ENCODE measurements around the gene TMEM44. TPM values are rescaled to one million over a fixed set of nuclear protein-coding genes. Genes with fewer than 3 reads are reported as not detected.

The TMEM44 gene, protein sequence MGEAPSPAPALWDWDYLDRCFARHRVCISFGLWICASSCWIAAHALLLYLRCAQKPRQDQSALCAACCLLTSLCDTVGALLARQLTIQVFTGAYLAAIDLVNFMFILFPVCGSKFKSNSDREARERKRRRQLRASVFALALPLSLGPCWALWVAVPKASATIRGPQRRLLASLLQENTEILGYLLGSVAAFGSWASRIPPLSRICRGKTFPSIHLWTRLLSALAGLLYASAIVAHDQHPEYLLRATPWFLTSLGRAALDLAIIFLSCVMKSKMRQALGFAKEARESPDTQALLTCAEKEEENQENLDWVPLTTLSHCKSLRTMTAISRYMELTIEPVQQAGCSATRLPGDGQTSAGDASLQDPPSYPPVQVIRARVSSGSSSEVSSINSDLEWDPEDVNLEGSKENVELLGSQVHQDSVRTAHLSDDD
- 40.4 TPM for polyA plus RNA-seq (2012; ENCODE audit: insufficient read depth, insufficient read length)

DNA sequence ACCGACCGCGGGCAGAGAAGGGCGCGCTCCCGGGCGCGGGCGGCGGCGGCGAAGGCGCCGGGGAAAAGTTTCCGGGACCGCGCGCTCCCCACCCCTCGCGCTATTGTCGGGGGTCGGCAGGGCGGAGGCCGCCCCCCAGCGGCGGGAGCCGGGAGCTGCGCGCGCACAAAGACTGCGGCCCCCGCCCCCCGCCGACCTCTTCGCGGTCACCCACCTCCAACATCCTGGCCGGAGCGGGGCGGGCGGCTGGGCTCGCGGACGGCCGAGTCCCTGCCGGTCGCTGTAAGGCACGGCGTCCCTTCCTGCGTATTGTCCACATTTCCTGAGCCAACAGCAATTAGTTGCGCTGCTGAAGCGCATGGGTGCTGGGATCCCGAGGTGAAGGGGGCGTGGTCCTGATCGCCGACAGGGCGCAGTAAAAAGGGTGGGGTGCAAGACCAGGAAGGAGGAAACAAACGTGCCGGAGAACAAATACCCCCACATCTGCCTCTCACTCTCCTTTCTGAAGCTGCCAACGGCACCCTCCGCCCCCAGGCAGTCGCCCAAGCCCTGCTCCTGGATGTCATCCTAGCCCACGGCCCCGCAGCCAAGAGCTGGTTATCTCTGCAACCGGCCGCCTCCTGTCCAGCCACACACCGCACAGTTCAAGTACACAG is at the start of gene TMEM44:
TMEM44 (minus strand) TSS at position 71 of the 656 bp plus-strand sequence. CDS start 204 bp downstream, outside the sequence.
- peak; percentile 66 for DNase-seq (ENCODE audit: low read depth, low spot score)
- peak within 1 kb of the TSS; percentile 69 for H3K4me3 ChIP-seq (ENCODE audit: low read length)

GRCh38 chr3:194682694-194683310 is 49.6 kb upstream of the TMEM44 start:
- H3K4me3 ChIP-seq (ENCODE audit: low read length) = no peak overlapping the region
- peak; percentile 75 for DNase-seq (ENCODE audit: low read depth, low spot score)

GRCh38 chr3:194682189-194682693 is 49.0 kb upstream of the TMEM44 start:
- H3K4me3 ChIP-seq (ENCODE audit: low read length) = no peak overlapping the region
- no peak for DNase-seq (ENCODE audit: low read depth, low spot score)

DNA sequence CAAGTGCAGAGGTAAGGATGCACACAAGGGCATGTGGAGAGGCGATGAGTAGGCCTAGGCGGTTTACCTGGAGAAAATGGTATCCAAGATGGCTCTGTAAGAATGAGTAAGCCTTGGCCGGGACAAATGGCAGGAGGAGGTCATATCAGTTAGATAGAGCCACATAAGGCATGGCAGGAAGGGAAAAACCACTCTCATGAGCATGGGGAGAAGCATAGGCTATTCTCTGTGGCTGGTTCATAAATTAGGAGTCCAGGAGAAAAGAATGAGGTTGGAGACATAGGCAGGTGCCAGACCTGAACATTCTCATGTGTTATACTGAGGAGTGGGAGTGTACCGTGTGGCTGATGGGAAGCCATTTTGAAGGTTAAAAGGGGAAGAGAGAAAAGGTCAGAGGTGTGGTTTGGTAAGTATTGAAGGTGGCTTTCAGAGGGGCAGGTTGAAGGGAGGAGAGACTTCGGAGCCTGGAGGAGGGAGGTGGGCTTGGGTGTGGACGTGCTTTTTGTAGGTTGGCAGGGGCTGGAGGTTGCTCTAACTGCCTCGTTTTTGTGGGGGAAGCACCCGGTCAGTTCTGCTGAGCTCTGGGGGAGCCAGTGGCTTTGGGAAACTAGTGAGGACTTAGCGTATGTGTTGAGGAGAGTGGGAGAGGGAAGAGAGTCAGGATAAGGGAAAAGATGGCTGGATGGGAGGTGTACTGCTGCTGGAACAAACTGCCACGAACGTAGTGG is 47.8 kb upstream of the TMEM44 start:
- no peak for DNase-seq (ENCODE audit: low read depth, low spot score)

GRCh38 chr3:194676471-194676870 is 43.3 kb upstream of the TMEM44 start:
- no peak overlapping the region for H3K4me3 ChIP-seq (ENCODE audit: low read length)
- no peak for DNase-seq (ENCODE audit: low read depth, low spot score)

More for the DNA sequence above, 47.8 kb upstream of the TMEM44 start:
- H3K4me3 ChIP-seq (ENCODE audit: low read length) = no peak overlapping the region

DNA sequence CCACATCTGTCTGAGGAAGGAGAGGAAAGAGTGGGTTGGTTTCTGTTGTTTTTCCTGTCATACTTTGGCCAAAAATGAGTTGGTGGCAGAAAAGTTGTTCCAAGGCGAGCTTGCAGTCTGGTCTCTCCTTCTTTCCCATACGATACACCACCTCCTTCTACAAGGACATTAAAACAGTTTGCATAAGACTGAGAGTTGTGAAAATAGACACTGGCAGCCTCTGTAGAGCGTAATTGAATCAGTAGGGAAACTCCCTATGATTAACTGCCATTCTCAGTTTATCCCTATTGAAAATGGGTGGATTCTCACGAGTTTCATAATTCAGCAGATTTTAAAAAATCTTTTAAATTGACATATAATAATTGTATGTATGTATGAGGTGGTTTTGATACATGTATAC is 42.5 kb upstream of the TMEM44 start:
- DNase-seq (ENCODE audit: low read depth, low spot score) = no peak
- no peak overlapping the region for H3K4me3 ChIP-seq (ENCODE audit: low read length)

- H3K4me3 ChIP-seq (ENCODE audit: low read length) = no peak overlapping the region
- DNase-seq (ENCODE audit: low read depth, low spot score) = no peak
Measured at GRCh38 chr3:194675081-194675640, 41.9 kb upstream of the TMEM44 start.

DNA sequence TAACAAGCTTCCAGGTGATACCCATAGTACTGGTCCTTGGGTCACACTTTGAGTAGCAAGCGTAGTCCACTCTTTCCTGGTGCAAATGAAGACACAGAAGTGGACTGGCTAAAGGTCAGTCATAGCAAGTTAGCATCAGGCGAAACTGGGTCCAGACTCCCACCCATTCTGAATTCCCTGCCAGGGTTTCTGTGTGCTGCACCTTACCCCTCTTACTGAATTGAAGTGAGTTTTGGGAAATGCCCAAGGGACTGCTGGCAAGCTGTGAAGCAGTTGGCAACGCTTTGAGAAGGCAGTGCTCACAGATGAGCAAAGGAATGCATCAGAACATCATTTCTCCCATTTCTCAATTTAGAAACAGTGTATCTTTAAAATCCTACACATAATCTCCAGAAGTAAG is 40.5 kb upstream of the TMEM44 start:
- DNase-seq (ENCODE audit: low read depth, low spot score) = no peak
- no peak overlapping the region for H3K4me3 ChIP-seq (ENCODE audit: low read length)

GRCh38 chr3:194672876-194673275 is 39.7 kb upstream of the TMEM44 start:
- H3K4me3 ChIP-seq (ENCODE audit: low read length) = peak overlapping the region; percentile 99
- no peak for DNase-seq (ENCODE audit: low read depth, low spot score)

DNA sequence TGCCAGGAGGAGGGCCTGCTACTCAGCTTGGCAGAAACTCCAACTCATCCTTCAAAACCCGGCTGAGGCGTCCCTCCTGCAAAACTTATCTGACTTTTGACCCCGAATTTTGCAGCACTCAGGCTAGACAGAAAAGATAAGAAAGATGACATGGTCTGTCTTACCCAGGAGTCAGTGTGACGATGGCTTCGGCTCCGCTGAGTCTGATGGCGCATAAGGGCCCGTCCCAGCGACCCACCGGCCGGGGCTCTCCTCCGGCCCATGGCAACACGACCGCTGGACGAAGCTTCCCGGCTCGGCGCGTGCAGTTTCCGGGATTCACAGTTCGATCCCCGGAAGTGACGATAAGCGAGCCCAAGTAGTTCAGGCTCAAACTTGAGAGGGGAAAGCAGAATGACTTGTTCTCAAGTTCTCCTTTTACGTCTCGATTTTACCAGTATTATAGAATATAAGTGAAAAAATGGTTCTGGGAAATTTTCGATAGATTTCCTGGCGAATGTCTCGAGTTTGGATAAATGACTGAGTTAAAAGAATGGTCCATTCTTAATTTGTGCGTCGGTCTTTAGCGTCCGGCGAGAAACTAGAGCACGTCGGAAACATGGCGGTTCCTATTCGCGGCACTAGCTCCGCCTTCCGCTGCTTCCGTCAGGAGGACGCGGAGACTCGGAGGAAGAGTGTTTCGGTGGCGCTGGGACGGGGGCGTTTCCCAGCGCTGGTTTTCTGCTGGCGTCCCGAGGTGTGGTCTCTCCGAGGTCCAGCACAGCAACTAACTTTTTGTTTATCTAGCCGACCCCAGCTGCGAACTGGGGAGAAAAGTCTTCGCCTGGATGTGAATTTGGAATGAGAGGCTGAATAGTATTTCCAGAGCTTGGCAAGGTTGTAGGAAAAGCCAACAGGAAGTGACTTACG is 38.9 kb upstream of the TMEM44 start, which contains the start of gene LSG1:
LSG1 (minus strand) TSS at position 292 of the 909 bp plus-strand sequence; CDS start at position 263, 29 bp downstream.
- peak; percentile 94 for DNase-seq (ENCODE audit: low read depth, low spot score)
- peak within 1 kb of the TSS; percentile 99 for H3K4me3 ChIP-seq (ENCODE audit: low read length)

GRCh38 chr3:194671511-194671899 is 38.3 kb upstream of the TMEM44 start:
- DNase-seq (ENCODE audit: low read depth, low spot score) = peak; percentile 40
- H3K4me3 ChIP-seq (ENCODE audit: low read length) = peak overlapping the region; percentile 99

DNA sequence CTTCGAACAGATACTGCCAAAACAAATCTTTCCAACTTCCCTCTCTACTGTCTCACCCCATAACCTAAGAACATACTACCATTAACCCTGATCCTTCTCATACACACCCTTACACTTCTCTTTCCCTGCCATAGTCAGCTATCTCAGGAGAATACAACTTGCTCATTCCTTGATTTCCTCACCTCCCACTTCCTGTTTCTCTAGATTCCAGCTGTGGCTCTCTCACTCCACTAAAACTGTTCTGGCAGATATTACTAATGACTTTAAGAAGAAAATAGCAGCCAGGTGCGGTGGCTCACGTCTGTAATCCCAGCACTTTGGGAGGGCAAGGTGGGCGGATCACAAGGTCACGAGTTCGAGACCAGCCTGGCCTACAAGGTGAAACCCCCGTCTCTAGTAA is 34.1 kb upstream of the TMEM44 start:
- H3K4me3 ChIP-seq (ENCODE audit: low read length) = no peak overlapping the region
- no peak for DNase-seq (ENCODE audit: low read depth, low spot score)

DNA sequence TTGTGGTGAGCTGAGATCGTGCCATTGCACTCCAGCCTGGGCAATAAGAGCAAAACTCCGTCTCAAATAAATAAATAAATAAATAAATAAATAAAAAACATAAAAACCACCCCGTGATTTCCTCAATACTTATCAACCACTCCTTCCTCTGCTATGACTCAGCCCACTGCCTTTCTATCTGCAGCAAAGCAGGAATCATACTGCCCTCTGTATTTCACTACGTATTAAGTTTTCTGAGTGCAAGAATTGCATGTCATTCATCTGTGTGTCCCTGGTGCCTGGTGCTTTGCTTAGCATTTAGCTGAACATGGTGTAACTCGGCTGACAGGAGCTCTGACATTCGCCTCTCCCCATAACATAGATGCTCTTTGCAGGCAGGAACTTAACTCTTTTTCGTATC is 31.6 kb upstream of the TMEM44 start:
- DNase-seq (ENCODE audit: low read depth, low spot score) = no peak

DNA sequence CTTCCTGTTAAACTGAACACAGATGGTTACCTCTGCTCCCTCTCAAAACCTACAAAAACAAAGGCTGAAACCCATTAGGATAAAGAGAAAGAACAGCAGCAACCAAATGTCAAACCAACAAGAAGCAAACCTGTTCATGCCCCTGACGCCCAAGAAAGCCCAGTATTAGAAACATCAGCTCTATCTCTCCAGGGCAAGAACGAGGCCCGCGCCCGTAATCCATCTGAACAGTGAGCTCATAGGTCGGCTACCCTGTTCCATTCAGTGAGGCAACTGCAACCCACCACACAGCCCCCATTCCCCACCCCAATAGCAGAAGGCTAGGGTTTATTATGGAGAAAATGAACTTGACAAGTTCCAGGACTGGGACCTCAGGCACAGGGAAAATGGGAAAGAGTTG is 28.7 kb upstream of the TMEM44 start:
- no peak for DNase-seq (ENCODE audit: low read depth, low spot score)
- no peak overlapping the region for H3K4me3 ChIP-seq (ENCODE audit: low read length)

More for the DNA sequence above, 31.6 kb upstream of the TMEM44 start:
- no peak overlapping the region for H3K4me3 ChIP-seq (ENCODE audit: low read length)

GRCh38 chr3:194661374-194661773 is 28.2 kb upstream of the TMEM44 start:
- H3K4me3 ChIP-seq (ENCODE audit: low read length) = no peak overlapping the region
- peak; percentile 71 for DNase-seq (ENCODE audit: low read depth, low spot score)

- H3K4me3 ChIP-seq (ENCODE audit: low read length) = no peak overlapping the region
- DNase-seq (ENCODE audit: low read depth, low spot score) = no peak
Measured at GRCh38 chr3:194659778-194660177, 26.6 kb upstream of the TMEM44 start.

GRCh38 chr3:194658477-194659242 is 25.4 kb upstream of the TMEM44 start:
- no peak overlapping the region for H3K4me3 ChIP-seq (ENCODE audit: low read length)

More at GRCh38 chr3:194658477-194659242, 25.4 kb upstream of the TMEM44 start:
- DNase-seq (ENCODE audit: low read depth, low spot score) = no peak
